Osteoblast (primary cell): Measurements from ENCODE around the gene PODNL1. TPM values are rescaled to one million over a fixed set of nuclear protein-coding genes. Genes with fewer than 3 reads are reported as not detected.
A peak's percentile ranks its signal among the peaks of the same experiment; 100 is the strongest.
"Not testable (repeated sequence)": the region's sequence is repeated elsewhere in the genome, so short reads cannot be mapped to it uniquely, and the experiment has no call there.

Experiments
- DNase-seq: peaks from one replicate; pipeline ENCODE4 v3.0.0; 2011; ENCODE audit warnings: low spot score, mixed read lengths; ENCODE audit not compliant: insufficient read length; ENCODE audit errors: missing footprints
- H2AFZ ChIP-seq: 2 replicates; pipeline ENCODE4 v1.6.0; 2011; ENCODE audit warnings: mild to moderate bottlenecking, low read length
- H3K27ac ChIP-seq: 2 replicates; pipeline ENCODE4 v1.5.1; 2011; ENCODE audit warnings: mild to moderate bottlenecking, low read depth, low read length, moderate library complexity
- H3K27me3 ChIP-seq: 2 replicates; pipeline ENCODE4 v1.6.0; 2012; ENCODE audit warnings: mild to moderate bottlenecking, control low read depth, inconsistent platforms, low read length, moderate library complexity; ENCODE audit not compliant: insufficient read depth
- H3K36me3 ChIP-seq: 2 replicates; pipeline ENCODE4 v1.5.1; 2011; ENCODE audit warnings: mild to moderate bottlenecking, low read length, control low read depth, moderate library complexity; ENCODE audit not compliant: insufficient read depth
- H3K4me1 ChIP-seq: 2 replicates; pipeline ENCODE4 v1.5.1; 2011; ENCODE audit warnings: mild to moderate bottlenecking, low read length, control low read depth, moderate library complexity; ENCODE audit not compliant: insufficient read depth
- H3K4me2 ChIP-seq: 2 replicates; pipeline ENCODE4 v1.6.0; 2011; ENCODE audit warnings: mild to moderate bottlenecking, low read length; ENCODE audit not compliant: insufficient read depth
- H3K4me3 ChIP-seq: fragments of 200-600 bp; sonication (generic); 3 replicates; pipeline ENCODE4 v1.5.1; 2012; ENCODE audit warnings: mild to moderate bottlenecking, low read length, inconsistent platforms; ENCODE audit not compliant: insufficient read depth
- H3K79me2 ChIP-seq: 2 replicates; pipeline ENCODE4 v1.6.0; 2012; ENCODE audit warnings: mild to moderate bottlenecking, low read length, control low read depth, inconsistent platforms; ENCODE audit not compliant: insufficient read depth
- H3K9me3 ChIP-seq: 2 replicates; pipeline ENCODE4 v1.5.1; 2011; ENCODE audit warnings: low read depth, low read length, control low read depth
- H4K20me1 ChIP-seq: 2 replicates; pipeline ENCODE4 v1.6.0; 2012; ENCODE audit warnings: mild to moderate bottlenecking, low read length, control low read depth; ENCODE audit not compliant: insufficient read depth
- CTCF ChIP-seq: IDR thresholded peaks from 2 replicates; pipeline ENCODE4 v1.5.1; 2011; ENCODE audit warnings: mild to moderate bottlenecking, low read depth, low read length, moderate library complexity; ENCODE audit errors: extremely low read depth
- total RNA-seq: library from RNA; depleted of rRNA; stranded (reverse); fragments of >200 nt; gene quantifications from 2 replicates; pipeline ENCODE4 v1.2.3, GENCODE V29; 2012

Gene PODNL1
- total RNA-seq, 1 donor: 4.0 TPM

- Histone ChIP-seq H3K79me2 (no peaks in the 10 kb centered on the region), H3K4me1 (no peaks in the 10 kb centered on the region), H3K4me2 (no peak overlapping the region), H3K27me3 (no peaks in the 10 kb centered on the region), H4K20me1 (no peaks in the 10 kb centered on the region), H3K36me3 (peaks cover 55% of the 10 kb centered on the region), H3K27ac (no peak overlapping the region), H3K9me3 (no peaks in the 10 kb centered on the region), H2AFZ (no peak overlapping the region), H3K4me3 (no peak overlapping the region)
- DNase-seq: peak; percentile 78
- no peak for TF ChIP-seq CTCF
Measured at GRCh38 chr19:13923194-13923987, 14.8 kb downstream of the PODNL1 start.

DNA sequence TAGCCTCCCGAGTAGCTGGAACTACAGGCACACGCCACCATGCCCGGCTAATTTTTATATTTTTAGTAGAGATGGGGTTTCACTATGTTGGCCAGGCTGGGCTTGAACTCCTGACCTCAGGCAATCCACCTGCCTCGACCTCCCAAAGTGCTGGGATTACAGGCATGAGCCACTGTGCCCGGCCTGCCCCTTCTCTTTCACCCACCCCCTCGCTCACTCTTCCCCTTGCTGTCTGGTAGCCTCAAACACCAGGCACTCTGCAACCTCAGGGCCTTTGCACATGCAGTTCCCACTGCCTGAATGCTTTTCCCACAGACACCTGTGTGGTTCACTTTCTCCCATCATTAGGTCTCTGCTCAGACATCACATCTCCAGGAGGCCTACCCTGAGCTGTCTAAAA lies 16.1 kb downstream of the PODNL1 start:
- H3K4me1 ChIP-seq, DNase-seq, H4K20me1 ChIP-seq, H2AFZ ChIP-seq, H3K27me3 ChIP-seq, H3K79me2 ChIP-seq, H3K27ac ChIP-seq, H3K4me3 ChIP-seq, H3K9me3 ChIP-seq, H3K4me2 ChIP-seq: not testable (repeated sequence)
- peaks cover 49% of the 10 kb centered on the region for H3K36me3 ChIP-seq

DNA sequence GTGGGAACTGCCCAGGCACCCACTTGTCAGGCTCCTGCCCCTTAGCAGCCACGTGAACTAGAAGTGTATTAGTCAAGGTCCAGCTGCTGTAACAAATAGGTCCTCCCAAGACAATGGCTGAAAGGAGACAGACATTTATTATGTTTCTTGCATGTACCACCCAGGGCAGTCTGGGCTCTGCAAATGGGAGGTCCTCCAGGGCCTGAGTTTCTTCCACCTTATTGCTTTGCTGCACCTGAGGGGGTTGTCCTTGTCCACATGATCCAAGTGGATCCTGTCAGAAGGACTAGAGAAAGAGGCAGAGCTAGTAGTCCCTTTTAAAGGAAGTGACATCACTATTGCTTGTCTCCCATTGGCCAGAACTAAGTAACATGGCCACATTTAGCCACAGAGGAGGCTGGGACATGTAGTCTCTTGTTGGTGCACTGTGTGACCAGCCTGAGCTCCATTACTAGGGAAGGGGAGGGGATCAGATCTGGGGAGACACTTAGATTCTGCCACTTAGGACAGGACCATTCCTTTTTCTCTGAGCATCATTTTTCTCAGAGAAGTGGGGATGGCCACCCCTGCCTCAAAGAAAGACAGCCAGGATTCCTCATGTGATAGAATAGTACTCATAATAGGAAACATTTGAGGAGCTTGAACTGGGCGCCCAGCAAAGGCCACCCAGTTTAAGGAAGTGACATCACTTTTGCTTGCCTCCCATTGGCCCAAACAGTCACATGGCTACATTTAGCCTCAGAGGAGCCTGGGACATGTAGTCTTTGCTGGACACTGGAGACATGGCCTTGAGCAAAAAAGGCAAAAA lies 17.1 kb downstream of the PODNL1 start:
- peaks cover 41% of the 10 kb centered on the region for H3K36me3 ChIP-seq
- no peaks in the 10 kb centered on the region for H3K9me3 ChIP-seq
- no peaks in the 10 kb centered on the region for H4K20me1 ChIP-seq
- H3K4me2 ChIP-seq: no peak overlapping the region
- no peak overlapping the region for H3K27ac ChIP-seq
- no peak for TF ChIP-seq CTCF
- H3K4me3 ChIP-seq: no peak overlapping the region
- no peaks in the 10 kb centered on the region for H3K79me2 ChIP-seq
- H3K27me3 ChIP-seq: no peaks in the 10 kb centered on the region
- no peaks in the 10 kb centered on the region for H3K4me1 ChIP-seq
- H2AFZ ChIP-seq: no peak overlapping the region
- DNase-seq: peak; percentile 90

- Histone ChIP-seq H3K4me3 (no peak overlapping the region), H2AFZ (no peak overlapping the region), H4K20me1 (no peaks in the 10 kb centered on the region), H3K9me3 (no peaks in the 10 kb centered on the region), H3K4me1 (no peaks in the 10 kb centered on the region), H3K79me2 (no peaks in the 10 kb centered on the region), H3K27me3 (no peaks in the 10 kb centered on the region), H3K4me2 (no peak overlapping the region), H3K36me3 (peaks cover 43% of the 10 kb centered on the region), H3K27ac (no peak overlapping the region)
- no peak for TF ChIP-seq CTCF
- DNase-seq: peak; percentile 52
Measured at GRCh38 chr19:13920524-13920923, 17.7 kb downstream of the PODNL1 start.
